Prostate gland (tissue), 2 donors: ENCODE results near the gene ILDR1. TPM values are rescaled to one million over a fixed set of nuclear protein-coding genes. Genes with fewer than 3 reads are reported as not detected.

Experiments
- DNase-seq: peaks from one replicate; pipeline ENCODE4 v3.0.0-alpha.2; 2019; ENCODE audit warnings: low spot score
- H3K27ac ChIP-seq, 2 donors: fragments of 200-600 bp; sonication (generic); 2 replicates each; pipeline ENCODE4 v1.5.1; 2017 to 2019
- H3K27me3 ChIP-seq: fragments of 200-600 bp; sonication (generic); replicated peaks from 2 replicates; pipeline ENCODE4 v1.5.1; 2019; ENCODE audit not compliant: insufficient read depth
- H3K36me3 ChIP-seq, 2 donors: fragments of 200-600 bp; sonication (generic); 1 replicate in 1 of 2; 2 replicates in 1 of 2; pipeline versions ENCODE4 v1.5.1 to v1.8.1; 2017 to 2019
- H3K4me1 ChIP-seq: fragments of 200-600 bp; sonication (generic); replicated peaks from 2 replicates; pipeline ENCODE4 v1.5.1; 2019
- H3K4me3 ChIP-seq, 2 donors: fragments of 200-600 bp; sonication (generic); 2 replicates each; pipeline ENCODE4 v1.5.1; 2017 to 2019
- H3K9me3 ChIP-seq: fragments of 200-600 bp; sonication (generic); 2 replicates; pipeline ENCODE4 v1.5.1; 2017
- CTCF ChIP-seq, 4 experiments: fragments of 200-600 bp in 2 of 4; fragments of 450-650 bp in 2 of 4; sonication (generic) in 2 of 4; IDR thresholded peaks; 1 replicate in 3 of 4; 2 replicates in 1 of 4; pipeline ENCODE4 v1.5.1; 2016 to 2019; ENCODE audit warnings: antibody characterized with exemption in 4 of 4, mild to moderate bottlenecking in 2 of 4, moderate library complexity in 2 of 4
- POLR2A ChIP-seq: fragments of 450-650 bp; IDR thresholded peaks from one replicate; pipeline ENCODE4 v1.6.1; 2016; ENCODE audit warnings: antibody characterized with exemption, mild to moderate bottlenecking
- POLR2AphosphoS5 ChIP-seq: sonication (generic); formaldehyde crosslinking; IDR thresholded peaks from one replicate; pipeline ENCODE4 v1.6.1; 2017; ENCODE audit warnings: antibody characterized with exemption
- WGBS: methylation state at CpG from one replicate; pipeline ENCODE4 v1.1.5; 2018; 5-methylcytosine and 5-hydroxymethylcytosine counted together
- intact Hi-C: fragments of 100-400 bp; cut with DNase I; formaldehyde crosslinking; loops from one replicate; pipeline ENCODE4 v1.14.2; 2022
- total RNA-seq, 2 donors: library from RNA; depleted of rRNA; stranded (reverse); fragments of >200 nt; gene quantifications; one replicate each; pipeline ENCODE4 v1.1.0, GENCODE V29; 2016

The ILDR1 gene
- total RNA-seq, 2 donors from 2014 or later = 8.0 to 8.3 TPM

- H3K4me3 ChIP-seq = no peak overlapping the region
- no peaks in the 10 kb centered on the region for H3K27me3 ChIP-seq
- WGBS = 38% methylated on average over 1 of the region's 1 CpG
- TF ChIP-seq CTCF (IDR thresholded peaks at IDR 0.05) = no peak
- TF ChIP-seq POLR2A = no peak
- no peak for TF ChIP-seq POLR2AphosphoS5
- DNase-seq = no peak
- no peaks in the 10 kb centered on the region for H3K4me1 ChIP-seq
- no peak overlapping the region for H3K27ac ChIP-seq
- no peaks in the 10 kb centered on the region for H3K9me3 ChIP-seq
- intact Hi-C loops = no loop called here
- H3K36me3 ChIP-seq = no peaks in the 10 kb centered on the region
These were observed 1.0 kb downstream of the ILDR1 start for GRCh38 chr3:122021037-122021436.

- intact Hi-C loops = no loop called here
- H3K27ac ChIP-seq = no peak overlapping the region
- no peak overlapping the region for H3K4me3 ChIP-seq
- no peaks in the 10 kb centered on the region for H3K9me3 ChIP-seq
- H3K36me3 ChIP-seq = no peaks in the 10 kb centered on the region
- no peak for TF ChIP-seq POLR2AphosphoS5
- TF ChIP-seq POLR2A = no peak
- TF ChIP-seq CTCF (IDR thresholded peaks at IDR 0.05) = no peak
- H3K27me3 ChIP-seq = no peaks in the 10 kb centered on the region
- no peak for DNase-seq
- H3K4me1 ChIP-seq = no peaks in the 10 kb centered on the region
These were observed 2.6 kb downstream of the ILDR1 start for GRCh38 chr3:122019493-122019892.

- no peaks in the 10 kb centered on the region for H3K4me1 ChIP-seq
- no peak for TF ChIP-seq CTCF (IDR thresholded peaks at IDR 0.05)
- TF ChIP-seq POLR2AphosphoS5 = no peak
- TF ChIP-seq POLR2A = no peak
- H3K27me3 ChIP-seq = no peaks in the 10 kb centered on the region
- H3K4me3 ChIP-seq = no peak overlapping the region
- no peak for DNase-seq
- H3K27ac ChIP-seq = no peak overlapping the region
- no peaks in the 10 kb centered on the region for H3K9me3 ChIP-seq
- WGBS = 90% methylated on average over 1 of the region's 1 CpG
- intact Hi-C loops = no loop called here
- no peaks in the 10 kb centered on the region for H3K36me3 ChIP-seq
These were observed 7.3 kb downstream of the ILDR1 start for GRCh38 chr3:122014741-122015140.

GRCh38 chr3:122013448-122013925 lies 8.6 kb downstream of the ILDR1 start:
- TF ChIP-seq POLR2A (no peak), POLR2AphosphoS5 (no peak), CTCF (IDR thresholded peaks at IDR 0.05) (no peak)
- Histone ChIP-seq H3K36me3 (no peaks in the 10 kb centered on the region), H3K4me1 (no peaks in the 10 kb centered on the region), H3K27ac (no peak overlapping the region), H3K9me3 (no peaks in the 10 kb centered on the region), H3K4me3 (no peak overlapping the region), H3K27me3 (no peaks in the 10 kb centered on the region)
- 44% methylated on average over 5 of the region's 5 CpGs for WGBS
- DNase-seq = no peak
- intact Hi-C loops = no loop called here

- 96% methylated on average over 1 of the region's 1 CpG for WGBS
These were observed 9.2 kb downstream of the ILDR1 start for GRCh38 chr3:122012821-122013220.

More at GRCh38 chr3:122012821-122013220, 9.2 kb downstream of the ILDR1 start:
- Histone ChIP-seq H3K27me3 (no peaks in the 10 kb centered on the region), H3K27ac (no peak overlapping the region), H3K36me3 (no peaks in the 10 kb centered on the region), H3K9me3 (no peaks in the 10 kb centered on the region), H3K4me1 (no peaks in the 10 kb centered on the region), H3K4me3 (no peak overlapping the region)
- TF ChIP-seq POLR2A (no peak), CTCF (IDR thresholded peaks at IDR 0.05) (no peak), POLR2AphosphoS5 (no peak)
- intact Hi-C loops = no loop called here
- DNase-seq = no peak
